ENCODE data around the gene TMEM17. TPM values are rescaled to one million over a fixed set of nuclear protein-coding genes. Genes with fewer than 3 reads are reported as not detected.
A peak's percentile ranks its signal among the peaks of the same experiment; 100 is the strongest.

TMEM17 gene
- total RNA-seq, 1 donor from 2014 or later, result 0.99 TPM

DNA sequence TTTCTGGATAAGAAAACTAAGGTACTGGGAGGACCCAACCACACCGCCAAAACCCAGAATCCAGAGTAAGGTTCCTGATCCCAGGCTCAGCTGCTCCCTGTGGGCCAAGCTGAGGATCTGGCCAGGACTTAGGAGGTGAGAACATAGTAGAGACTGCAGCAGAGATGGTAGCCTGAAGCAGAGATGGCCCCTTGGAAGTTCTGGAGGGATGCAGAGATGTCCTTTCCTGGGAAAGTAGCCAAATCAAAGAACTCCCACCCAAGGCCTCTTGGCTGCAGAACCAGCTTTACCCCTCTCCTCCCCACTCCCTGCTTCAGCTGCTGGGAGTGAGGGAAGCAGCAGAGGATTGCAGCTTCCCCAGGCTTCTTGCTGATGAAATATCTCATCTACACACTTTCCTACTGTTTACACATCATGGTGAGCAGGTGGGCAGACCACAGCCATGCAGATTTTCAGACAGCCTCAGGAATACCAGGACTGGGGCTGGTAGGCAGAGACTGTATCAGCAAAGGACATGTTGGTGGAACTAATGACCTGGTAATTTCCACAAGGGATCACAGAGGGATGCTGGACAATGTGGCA lies 32.7 kb downstream of the TMEM17 start:
- DNase-seq (ENCODE audit: low read depth in 2 of 2), result no peak

DNA sequence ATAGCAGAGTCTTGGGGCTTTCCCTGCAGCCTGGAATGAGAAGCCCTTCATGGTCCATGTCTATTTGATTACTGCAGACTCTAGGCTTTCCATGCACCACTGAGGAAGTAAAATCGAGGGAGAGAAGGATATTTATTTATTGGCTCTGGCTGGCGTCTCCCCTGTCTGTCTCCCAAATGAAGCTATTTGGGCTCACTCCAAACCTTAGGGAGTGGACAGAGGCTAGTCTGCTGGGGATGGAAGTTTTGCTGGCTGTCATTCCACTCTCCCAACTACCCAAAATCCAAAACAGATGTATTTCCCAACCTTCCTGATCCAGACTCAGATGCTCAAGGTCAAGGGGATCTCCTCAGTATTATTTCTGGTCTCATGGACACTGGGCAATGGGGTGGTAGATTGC lies 33.7 kb downstream of the TMEM17 start:
- no peak for DNase-seq (ENCODE audit: low read depth in 2 of 2)

DNA sequence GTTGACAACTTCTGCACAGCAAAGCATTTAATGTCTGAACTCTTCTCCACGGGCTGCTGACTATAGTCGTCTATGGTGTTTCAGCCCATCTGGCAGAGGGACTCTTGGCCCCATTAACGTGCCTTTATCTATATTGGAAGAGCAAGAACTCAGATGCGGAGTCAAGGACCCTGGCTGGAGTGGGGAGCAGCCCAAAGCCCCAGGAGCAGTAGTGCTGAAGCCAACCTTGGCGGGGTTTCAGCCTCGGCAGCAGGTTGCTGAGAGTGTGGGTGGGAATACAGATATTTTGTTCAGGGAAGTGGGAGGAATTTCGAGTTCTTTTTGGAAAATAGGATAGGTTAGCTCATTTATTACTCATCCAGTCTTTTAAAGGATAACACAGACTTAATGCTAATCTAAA lies 34.2 kb downstream of the TMEM17 start:
- DNase-seq (ENCODE audit: low read depth in 2 of 2), result no peak

DNA sequence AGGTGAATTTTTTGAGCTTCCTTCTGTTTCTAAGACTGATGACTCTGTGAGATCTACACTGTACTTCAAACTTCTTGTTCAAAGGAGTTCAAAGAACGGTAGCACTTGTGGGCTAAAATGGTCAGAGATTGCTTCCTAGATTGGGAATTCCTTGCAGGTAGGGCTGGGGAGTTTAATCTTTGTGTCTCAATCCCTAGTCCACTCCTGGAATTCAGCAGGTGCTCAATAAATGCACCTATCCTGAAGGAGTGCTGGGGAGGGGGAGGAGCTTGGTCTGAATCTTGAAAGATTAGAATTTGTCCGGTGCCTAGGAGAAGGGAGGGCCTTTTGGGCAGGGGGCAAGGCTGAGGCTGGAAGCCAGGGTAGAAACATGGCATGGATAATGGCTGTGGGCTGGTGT lies 34.6 kb downstream of the TMEM17 start:
- no peak for DNase-seq (ENCODE audit: low read depth in 2 of 2)

DNA sequence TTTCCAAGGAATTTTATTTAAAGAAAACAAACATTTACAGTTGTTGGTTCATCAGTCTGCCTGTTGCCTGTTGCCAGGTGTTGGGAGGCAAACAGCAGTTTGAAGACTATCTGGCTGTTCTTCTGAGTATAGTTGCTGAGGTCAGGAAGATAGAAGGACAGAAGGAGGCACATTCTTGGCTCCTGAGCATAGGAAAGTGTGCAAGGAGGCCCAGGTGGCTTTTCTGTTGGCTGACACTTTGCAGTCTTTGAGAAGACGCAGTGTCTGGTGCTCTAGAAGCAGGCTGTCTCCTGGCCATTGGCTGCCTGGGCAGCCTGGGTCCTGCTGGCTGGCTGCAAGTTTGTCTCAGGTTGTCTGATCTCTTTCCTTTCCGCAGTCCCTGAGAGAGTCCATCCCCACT lies 36.4 kb downstream of the TMEM17 start:
- no peak for DNase-seq (ENCODE audit: low read depth in 2 of 2)

DNA sequence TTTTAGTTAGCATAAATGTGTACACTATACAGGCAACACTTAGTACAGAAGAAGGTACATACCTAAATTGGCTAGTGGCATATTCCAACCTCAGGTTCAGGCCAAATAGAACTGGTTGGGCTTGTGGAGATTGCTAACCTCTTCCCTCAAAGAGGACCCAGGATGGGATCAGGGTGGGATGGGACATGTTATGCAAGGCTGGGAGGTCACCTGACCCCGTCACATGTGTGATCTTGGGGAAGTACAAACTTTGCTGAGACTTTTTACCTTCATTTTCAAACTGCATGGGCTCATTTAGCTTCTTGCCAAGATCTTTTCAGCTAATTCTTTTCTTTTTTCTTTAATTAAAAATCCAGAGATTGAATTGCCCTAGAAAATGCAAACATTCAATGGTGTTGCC lies 36.9 kb downstream of the TMEM17 start:
- no peak for DNase-seq (ENCODE audit: low read depth in 2 of 2)

DNA sequence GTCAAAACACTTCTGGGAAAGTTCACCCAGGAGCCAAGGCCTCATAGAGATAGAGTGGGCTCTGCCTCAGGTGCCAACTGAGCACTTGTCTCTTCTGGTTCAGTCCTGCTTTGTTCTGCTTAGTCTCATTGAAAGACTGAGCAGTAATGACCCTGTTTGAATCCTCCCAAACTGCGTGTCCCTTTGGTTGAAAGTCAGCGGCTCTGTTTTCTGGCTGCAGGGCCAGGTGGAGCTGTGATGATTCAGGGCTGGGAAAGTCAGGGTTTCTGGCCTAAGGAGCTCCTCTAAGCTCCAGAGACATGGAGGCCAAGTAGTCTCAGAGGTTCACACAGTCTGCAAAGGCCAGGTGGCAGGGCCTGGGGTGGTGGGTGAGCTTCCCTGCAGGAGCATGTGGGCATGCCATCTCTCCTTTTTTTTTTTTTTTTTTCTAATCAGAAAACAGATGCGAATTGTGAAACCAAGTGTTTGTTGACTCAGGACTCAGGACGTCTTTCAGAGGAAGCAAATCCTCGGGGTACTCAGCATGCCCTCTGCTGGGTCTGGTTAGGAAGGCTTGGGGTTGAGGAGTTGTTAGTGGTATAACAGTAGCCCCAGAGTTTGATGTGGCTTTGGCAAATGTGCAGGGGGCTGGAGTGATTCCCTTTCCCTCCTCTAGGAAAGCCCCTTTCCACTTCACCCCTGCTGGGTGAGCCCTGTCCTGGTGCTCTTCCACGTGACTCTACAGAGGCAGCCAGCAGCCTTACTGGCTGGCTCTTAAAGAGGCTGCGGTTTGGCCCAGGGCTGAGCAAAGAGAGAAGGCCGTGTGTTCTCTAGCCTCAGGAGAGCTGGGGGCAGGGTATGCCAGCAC lies 38.3 kb downstream of the TMEM17 start:
- no peak for DNase-seq (ENCODE audit: low read depth in 2 of 2)

DNA sequence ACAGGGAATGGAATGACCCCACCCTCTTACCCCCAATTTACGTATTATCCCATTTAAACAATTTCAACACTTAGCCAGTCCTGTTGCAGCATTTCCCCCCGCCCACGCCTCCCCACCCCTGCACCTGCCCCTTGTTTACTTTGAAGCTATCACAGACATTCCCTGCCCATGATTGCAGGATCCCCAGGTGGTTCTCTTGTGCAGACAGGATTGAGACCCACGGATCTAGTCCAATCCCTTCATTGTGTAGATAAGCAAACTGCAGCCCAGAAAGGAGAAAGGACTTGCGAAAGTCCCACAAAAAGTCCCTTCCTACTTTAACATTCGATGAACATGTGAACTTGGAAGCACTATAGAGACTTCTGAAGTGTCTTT lies 38.9 kb downstream of the TMEM17 start:
- DNase-seq (ENCODE audit: low read depth in 2 of 2), result no peak

DNA sequence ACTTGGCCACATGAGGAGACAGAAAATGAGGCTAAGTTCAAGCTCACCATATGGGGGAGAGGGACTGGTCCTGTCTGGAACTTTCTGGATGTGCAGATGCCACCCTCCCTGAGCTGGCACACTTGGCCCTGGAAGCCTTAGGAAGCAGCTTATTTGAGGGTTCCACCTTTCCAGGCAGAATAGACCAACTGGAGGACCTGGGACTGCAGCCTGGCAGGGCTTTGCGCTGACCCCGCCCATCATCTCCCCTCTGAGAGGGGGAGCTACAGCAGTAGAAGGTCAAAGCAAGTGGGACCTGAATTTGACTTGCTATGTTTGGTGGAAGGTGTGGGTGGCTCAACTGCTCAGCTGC lies 39.5 kb downstream of the TMEM17 start:
- no peak for DNase-seq (ENCODE audit: low read depth in 2 of 2)

DNA sequence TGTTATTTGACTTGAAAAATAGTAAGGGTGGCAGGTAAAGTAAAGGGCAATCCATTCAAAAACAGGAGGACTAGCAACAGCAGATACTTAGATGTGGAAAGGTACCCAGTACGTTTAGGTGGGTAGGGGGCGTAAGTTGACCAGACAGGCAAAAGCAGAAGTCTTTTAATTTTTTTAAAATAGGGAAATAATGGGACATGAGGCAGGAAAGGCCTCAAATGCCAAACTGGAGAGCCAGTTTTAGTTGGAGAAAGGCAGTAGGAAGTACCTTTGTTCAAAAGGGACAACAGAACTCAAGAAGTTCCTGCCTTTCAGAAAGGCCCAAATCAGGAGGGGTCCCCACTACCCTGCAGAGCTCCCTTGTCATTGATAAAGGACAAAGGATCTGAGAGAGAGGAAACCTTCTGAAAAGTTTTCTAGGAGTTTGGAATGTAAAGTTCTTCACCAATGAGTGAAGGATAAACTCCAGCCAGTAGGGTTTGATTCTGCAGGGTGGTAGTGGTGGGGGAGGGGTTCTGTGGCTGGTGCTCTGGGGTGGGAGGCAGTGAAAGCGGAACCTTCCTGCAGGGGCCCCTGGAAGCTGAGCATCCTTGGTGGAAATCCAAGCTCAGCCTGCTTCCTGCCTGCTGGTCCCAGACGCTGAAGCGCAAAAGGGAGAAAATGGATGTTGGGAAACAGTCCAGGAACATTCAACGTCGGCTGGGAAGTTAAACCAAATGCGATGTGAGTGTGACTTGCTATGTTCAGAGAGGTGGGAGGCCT lies 40.1 kb downstream of the TMEM17 start:
- peak in 1 of 2 donors; percentile 32 for DNase-seq (ENCODE audit: low read depth in 2 of 2)

DNA sequence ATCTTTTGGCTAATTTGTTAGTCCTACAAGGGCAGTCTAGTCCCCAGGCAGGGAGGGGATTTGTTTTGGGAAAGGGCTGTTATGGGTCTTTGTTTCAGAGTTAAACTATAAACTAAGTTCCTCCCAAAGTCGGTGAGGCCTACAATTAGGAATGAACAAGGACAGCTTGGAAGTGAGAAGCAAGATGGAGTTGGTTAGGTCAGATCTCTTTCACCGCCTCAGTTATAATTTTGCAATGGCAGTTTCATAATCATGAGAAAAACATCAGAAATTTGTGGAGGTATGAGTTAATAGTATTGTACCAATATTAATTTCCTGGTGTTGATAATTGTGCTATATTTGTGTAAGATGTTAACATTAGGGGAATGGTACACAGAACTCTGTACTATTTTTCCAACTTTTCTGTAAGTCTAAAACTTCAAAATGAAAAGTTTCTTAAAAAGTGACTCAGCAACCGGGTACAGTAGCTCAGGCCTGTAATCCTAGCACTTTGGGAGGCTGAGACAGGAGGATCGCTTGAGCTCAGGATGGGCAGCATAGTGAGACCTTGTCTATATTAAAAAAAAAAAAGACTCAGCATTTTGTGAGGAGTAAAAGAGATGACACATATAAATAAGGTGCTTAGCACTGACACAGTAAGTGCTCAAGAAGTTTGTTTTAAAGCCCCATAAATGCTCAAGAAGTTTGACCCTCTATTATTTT lies 40.8 kb downstream of the TMEM17 start:
- no peak for DNase-seq (ENCODE audit: low read depth in 2 of 2)

DNA sequence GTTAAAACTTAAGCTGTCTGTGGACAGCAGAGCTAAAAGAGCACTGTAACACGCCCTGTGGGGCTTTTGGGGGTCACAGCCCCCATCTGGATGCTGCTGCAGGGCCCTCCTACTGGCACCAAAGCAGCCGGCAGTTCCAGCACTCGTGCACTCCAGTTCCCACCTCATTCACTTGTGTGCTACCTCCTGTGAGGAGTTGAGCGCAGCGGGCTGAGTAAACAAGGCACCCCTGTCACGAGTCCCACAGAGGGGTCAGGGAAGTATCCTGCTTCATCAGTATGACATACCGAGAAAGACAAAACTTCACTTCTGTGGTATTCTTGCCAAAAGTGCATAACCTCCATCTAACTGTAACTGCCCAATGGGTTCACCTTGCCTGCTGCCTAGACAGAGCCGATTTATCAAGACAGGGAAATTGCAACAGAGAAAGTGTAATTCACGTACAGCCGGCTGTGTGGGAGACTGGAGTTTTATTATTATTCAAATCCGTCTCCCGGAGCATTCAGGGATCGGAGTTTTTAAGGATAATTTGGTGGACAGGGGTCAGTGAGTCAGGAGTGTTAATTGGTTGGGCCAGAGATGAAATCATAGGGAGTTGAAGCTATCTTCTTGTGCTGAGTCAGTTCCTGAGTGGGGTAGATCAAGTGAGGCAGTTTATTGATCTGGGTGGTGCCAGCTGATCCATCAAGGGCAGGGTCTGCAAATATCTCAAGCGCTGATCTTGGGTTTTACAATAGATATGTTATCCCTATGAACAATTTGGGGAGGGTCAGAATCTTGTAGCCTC lies 41.6 kb downstream of the TMEM17 start:
- DNase-seq (ENCODE audit: low read depth in 2 of 2), result no peak

DNA sequence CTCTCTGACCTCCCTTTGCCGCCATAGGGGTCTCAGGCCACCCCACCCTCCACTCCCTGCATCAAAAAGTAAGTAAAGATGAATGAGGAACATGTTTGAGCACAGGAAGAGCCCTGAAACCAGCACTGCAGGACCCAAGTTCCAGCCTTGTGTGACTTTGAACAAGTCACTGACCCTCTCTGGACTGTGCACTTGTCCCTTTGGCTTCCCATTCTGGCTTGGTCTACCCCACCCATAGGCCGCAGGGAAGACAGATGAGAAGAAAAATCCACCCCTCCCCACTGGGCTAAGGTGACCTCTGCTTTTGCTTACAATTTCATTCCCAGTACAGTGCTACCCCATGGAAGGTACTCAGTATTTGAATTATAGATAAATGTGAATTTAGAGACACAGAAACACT lies 43.8 kb downstream of the TMEM17 start:
- DNase-seq (ENCODE audit: low read depth in 2 of 2), result no peak

DNA sequence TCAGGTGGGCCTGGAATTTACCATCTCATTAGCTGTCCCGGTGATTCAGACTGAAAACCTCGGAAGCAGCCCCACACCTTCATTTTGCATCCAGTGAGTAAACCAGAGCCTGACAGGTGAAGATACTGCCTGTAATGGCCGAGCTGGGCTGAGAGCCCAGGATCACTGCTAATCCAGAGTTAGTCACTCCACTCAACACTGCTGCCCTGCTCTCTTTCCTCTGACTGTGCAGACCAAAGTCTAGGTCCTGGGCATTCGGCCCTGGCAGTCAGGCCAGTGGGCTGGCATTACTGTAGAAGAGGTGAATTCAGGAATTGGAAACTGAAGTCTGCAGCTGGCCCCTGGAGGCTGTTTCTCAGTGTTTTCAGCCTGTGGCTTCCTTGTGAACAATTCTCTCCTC lies 44.3 kb downstream of the TMEM17 start:
- DNase-seq (ENCODE audit: low read depth in 2 of 2), result no peak

DNA sequence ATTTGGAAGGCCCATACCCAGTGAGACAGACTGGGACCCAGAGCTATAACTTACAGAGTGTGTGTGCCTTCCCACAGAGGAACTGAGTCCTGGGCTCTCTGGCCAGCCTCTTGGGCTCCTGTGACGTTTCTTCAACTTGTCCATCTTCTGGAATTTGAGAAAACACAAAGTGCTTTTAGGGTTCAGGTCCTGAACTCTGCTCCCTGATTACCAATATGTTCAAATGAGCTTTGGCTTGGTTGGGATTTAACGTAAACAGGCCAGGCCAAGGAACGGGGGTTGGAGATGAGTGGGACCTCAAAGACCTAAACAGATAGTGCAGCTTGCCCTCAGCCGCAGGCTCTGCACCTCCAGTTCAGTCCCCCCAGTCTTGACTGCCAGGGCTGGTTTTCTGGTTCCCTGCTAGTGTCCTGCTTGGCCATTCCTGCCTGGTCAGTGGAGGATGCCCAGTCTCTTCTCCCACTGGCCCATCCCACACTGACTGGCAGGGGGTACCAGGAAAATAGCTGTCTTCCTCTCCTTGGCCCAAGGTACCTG lies 44.9 kb downstream of the TMEM17 start:
- no peak for DNase-seq (ENCODE audit: low read depth in 2 of 2)

DNA sequence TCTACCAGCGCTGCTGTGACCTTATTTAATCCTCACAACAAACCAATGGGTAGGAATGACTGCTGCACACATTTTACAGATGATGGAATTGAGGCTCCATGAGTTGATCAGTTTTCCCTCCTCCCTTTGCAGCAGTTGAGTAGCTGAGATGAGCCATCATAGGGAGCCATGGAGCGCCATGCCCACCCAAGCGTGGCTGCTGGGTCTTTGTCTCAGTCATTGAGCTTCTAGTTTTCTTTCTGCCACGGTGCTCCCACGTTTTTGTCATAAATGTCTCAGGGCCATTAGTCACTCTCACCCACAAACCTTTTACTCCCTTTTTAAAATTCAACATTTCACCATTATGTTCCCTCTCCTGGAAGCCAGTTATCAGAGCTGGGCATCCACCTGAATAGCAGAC lies 45.8 kb downstream of the TMEM17 start:
- DNase-seq (ENCODE audit: low read depth in 2 of 2), result no peak

DNA sequence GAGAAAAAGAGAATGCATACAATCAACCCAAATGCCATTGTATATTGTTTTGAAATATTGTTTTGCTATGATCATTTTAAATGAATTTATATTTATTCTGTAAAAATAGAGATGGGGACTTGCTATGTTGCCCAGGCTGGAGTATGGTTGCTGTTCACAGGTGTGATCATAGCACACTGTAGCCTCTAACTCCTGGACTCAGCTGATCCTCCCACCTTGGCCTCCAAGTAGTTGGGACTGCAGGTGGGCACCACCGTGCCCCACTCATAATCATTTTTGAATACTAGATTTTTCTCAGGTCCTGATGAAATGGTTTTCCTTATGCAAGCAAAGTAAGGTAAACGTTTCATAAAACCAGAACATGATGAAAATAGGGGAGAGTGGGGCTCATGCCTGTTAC lies 46.3 kb downstream of the TMEM17 start:
- no peak for DNase-seq (ENCODE audit: low read depth in 2 of 2)

DNA sequence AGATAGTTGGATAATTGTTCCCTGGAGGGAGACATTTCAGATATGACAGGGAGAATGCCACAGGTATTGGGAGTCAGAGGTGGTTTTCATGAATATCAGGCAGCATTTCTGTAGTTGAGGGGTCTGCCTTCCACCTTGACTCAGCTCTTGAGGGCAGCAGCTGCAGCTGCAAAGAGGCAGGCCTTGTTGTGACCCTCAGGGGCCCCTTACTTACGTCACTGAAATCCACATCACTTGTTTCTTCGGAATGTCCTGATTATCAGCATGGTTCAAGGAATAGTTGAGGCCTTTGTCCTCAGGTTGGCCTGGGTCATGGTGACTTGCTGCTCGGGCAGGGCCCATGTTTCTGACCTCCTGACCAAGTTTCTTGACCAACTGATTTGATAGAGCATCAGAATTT lies 46.9 kb downstream of the TMEM17 start:
- DNase-seq (ENCODE audit: low read depth in 2 of 2), result no peak

DNA sequence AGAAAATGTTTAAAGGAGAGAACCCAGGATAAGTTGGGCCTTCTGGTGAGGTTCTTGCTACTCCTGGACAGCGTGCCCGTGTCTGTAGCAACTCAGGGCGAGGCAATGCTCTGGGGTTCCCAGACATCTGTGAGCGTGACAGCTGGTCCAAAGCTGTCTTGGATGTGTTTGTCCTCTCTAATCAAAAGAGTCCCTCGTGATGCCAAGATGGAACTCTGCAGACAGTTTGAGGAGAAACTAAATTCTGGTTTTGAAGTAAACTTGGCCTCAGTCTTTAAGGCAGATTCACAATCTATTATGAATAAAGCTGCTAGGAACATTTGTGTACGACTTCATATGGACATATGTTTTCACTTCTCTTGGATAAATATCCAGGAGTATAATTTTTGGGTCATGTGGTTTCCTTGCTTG lies 47.3 kb downstream of the TMEM17 start:
- DNase-seq (ENCODE audit: low read depth in 2 of 2), result no peak

DNA sequence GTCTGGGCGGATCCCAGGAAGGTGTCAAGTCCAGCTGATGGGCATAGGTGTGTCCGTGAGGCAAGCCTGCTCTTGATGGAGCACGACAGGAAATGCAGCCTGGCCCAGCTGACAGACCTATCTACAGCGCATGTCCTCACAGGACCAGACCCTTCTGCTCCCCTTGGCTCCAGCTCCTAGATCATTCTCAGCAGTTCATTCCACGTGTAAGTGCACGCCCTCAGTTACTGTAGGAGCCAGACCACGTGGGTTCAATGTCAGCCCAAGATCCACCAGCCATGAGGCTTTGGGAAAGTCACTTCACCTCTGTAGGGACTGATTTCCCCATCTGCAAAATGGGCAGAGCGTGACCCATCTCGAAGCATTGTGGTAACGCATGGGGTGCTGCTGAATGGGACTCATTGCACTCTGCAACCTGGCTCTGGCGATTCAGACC lies 47.8 kb downstream of the TMEM17 start:
- no peak for DNase-seq (ENCODE audit: low read depth in 2 of 2)

DNA sequence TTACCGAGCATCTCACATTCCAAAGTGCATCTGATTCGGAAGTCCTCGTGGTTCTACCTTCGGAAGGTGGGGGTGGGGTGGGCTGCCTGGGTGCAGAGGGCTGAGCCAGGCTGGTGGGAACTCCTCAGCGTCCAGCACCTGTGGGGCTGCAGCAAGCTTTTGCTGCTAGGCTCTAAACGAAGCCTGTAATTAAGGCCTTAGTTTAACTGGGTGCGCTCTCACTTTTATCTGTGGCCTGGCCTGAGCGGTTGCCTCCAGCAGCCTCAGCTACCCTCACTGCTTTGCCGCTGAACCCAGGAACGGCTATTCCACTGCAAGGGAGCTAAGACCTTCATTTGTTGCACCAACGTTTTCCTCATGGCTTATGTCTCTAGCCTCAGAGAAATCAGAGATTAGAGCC lies 48.4 kb downstream of the TMEM17 start:
- DNase-seq (ENCODE audit: low read depth in 2 of 2), result no peak

Data from lung microvascular endothelial cell (primary cell).